NCI-H510A treated with DMSO at 0.1 percent for 48 hours (cell line): ENCODE data around the gene PCID2.
A peak's percentile ranks its signal among the peaks of the same experiment; 100 is the strongest.

Source experiments
- DNase-seq: peaks from one replicate; lab custom pipeline; 2025; lab: John Stamatoyannopoulos, UW

The PCID2 gene

GRCh38 chr13:113219256-113219940 is 10.9 kb upstream of the PCID2 start:
- DNase-seq = no peak

DNA sequence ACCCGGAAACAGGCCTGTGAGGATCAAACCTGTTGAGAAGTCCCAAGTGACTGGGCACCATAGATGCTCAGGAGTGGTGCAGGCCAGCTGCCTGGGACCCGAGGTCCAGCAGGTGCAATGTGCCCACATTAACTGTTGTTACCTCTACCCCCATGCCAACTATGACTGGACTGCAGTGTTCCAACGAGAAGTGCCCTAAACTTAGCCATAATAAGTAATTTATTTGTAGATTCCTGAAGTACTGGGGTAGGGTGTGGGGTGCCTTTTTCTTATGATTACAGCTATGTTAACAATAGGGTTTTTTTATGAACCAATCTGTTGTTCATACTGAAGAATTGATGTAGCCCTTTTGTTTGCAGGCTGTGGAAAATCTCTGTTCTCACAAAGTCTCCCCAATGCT is 10.1 kb upstream of the PCID2 start:
- DNase-seq = no peak

GRCh38 chr13:113216254-113217048 is 8.0 kb upstream of the PCID2 start:
- peak; percentile 80 for DNase-seq

DNA sequence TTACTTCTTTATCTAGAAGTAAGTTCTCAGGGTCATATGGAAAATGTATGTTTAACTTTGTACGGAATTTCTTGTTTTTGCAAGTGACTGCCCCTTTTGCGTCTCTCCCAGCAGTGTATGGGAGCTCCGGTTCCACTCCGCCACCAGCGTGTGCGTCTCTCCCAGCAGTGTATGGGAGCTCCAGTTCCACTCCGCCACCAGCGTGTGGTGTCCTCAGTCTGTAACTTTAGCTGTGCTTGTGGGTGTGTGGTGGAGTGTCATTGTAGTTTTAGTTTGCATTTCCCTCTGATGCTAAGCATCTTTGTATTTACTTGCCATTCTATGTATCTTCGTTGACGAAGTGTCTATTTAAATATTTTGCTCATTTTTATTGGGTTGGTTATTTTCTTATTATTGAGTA is 3.3 kb upstream of the PCID2 start:
- no peak for DNase-seq

GRCh38 chr13:113210833-113211232 is 2.4 kb upstream of the PCID2 start:
- no peak for DNase-seq

DNA sequence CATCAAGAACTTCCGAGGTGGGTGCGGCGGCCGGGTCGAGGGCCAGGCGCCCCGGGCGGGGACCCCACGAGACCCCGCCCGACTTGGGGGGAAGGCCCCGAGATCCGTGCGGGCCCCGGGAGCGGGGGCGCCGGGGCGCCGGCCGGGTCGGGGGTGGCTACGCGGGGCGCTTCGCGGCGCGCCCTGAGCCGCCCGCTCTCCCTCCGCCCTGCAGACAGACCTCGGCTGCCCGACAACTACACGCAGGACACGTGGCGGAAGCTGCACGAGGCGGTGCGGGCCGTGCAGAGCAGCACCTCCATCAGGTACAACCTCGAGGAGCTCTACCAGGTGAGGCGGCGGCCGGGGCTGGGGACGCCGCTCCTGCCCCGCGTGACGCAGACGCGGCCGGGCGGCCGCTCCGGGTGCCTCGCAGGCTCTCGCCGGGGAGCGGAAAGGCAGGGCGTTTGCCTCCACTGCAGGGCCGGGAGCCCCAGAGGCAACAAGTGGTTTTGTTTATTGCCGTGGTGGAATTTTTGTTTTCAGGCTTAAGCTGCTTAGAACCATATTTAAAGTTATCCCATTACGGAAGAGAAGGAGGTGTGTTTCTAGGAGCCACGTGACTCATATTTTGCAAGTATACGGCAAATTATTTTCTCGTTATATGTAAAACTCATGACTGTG is 1.4 kb upstream of the PCID2 start:
- no peak for DNase-seq

GRCh38 chr13:113209336-113209758 is 878 bp upstream of the PCID2 start, which contains the start of gene CUL4A:
Gene CUL4A (plus strand): TSS chr13:113209613. CDS start chr13:113209628, 15 bp downstream.
- peak; percentile 46 for DNase-seq

DNA sequence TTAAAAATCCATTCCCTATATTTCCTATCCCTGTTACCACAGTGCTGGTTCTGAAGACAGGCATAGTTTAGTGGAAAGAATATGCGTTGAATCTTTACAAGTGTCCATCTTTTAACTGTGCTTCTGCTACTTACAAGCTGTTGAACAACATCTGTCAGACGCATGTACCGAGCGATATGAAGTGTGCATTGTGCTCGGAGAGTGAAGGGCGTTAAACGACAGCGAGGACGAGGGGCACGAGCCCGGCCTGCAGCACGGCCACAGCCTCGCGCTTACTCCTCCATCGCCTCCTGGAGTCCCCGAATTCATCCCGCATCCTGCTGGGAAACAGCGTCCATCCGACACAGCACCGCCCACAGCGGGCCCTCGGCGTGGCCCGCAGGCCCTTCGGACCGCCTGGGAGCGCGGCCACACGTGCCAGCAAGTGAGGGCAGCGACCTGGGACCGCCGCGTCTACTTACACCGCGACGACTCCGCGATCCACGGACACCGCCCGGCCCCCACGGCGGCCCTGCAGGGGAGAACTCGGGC is 514 bp downstream of the PCID2 start:
- no peak for DNase-seq

DNA sequence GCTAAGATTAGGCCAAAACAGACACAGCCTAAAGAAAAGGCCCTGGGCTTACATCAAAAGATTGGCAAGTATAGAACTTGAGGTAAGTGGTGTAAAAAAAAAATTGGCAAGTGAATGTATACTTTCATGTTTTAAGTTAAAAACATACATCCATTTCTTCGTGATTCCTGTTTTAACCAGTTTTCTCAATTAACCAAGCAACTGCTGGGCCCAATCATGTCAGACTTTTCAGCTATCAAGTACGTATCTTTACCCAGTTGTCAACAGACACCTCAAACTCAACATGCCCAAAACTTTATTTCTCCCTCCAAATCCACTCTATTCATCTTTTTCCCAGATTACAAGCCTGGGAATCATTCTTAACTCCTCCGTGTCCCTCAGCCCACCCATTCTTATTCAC is 1.0 kb downstream of the PCID2 start:
- no peak for DNase-seq

GRCh38 chr13:113205428-113205931 is 3.0 kb downstream of the PCID2 start:
- DNase-seq = no peak

DNA sequence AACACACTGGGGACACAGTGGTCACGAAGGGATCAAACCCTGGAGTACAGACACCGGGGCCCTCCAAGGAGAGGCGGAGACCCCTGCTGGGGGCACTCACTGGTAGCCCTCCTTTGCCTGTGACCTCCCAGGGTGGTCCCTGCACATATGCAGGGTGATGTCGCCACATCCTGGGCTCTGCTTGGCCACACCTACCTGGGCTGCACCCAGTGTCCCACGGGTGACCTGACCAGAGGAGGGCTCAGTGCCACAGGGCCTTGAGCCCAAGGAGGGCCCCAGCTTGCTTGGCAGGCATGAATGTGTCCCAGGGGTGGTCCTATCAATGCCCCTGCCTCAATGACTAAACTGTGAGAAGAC is 4.1 kb downstream of the PCID2 start:
- DNase-seq = no peak

GRCh38 chr13:113203507-113204377 is 4.7 kb downstream of the PCID2 start:
- DNase-seq = no peak

DNA sequence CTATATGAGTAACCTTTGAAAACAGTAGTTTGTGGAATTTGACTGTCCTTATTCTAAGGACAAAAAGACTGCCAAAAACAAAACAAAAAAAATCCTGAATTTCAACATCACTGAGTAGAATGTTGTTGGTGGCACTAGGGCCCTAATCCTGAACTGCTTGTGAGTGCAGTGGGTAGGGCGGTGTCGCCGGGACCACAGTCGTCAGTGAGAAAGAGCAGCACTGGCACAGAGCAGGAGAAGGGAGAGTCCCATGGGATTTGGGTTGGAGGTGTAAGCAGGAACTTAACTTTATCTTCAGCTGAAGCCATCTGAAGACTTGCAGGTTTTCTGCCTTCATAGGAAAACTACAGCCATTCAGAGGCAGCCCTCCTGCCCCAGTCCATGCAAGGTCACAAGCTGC is 5.6 kb downstream of the PCID2 start:
- no peak for DNase-seq

- no peak for DNase-seq
Measured at GRCh38 chr13:113201815-113202214, 6.7 kb downstream of the PCID2 start.

DNA sequence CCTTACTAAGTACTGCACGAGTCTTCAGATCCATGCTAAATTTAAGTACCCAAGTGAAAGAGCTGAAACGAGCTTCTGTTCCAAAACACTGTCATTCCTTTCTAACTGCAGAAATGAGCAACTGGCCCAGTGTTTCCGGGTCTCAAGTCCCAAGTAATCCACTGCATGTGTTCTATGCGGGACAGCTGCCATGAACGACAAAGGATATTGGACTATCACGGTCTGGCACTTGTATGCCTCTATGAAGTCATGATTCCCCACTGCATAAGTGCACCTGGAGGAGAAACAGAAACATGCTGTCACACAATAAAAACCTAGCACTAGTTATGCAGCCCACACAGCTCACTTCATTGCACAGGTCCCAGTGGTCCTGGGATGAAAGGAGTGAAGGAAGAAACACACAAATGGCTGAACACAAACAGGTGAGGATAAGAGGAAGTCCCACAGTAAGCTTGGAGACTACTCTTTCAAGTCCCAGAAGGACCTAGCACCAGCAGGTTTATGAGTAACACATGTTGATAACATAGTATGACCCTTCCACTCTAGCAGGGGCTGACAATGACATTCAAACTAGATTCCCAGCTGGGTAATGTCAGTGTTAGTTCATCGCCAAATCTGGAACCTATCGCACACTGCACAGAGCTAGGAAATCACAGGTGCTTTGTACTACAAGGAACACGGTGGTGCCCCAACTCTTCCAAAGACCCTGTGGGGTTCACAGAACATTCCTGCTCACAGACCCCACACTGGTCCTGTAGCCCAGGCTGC is 11.3 kb downstream of the PCID2 start:
- DNase-seq = no peak

DNA sequence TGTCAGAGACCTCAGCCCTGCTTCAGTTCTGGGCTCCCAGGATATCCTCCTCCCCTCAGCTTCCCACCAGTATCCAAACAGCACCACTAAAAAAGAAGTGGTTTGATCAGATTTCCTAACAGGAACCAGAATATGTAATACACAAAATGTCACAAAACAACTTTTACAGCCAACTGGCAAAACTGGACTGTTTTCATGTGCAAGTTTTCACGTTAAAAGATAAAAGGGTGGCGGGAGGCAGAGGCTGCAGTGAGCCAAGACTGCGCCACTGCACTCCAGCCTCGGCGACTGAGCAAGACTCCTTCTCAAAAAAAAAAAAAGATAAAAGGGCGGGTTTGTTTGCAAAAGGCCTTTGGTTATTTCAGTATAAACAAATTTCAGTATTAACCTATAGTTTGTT is 13.1 kb downstream of the PCID2 start:
- no peak for DNase-seq

DNA sequence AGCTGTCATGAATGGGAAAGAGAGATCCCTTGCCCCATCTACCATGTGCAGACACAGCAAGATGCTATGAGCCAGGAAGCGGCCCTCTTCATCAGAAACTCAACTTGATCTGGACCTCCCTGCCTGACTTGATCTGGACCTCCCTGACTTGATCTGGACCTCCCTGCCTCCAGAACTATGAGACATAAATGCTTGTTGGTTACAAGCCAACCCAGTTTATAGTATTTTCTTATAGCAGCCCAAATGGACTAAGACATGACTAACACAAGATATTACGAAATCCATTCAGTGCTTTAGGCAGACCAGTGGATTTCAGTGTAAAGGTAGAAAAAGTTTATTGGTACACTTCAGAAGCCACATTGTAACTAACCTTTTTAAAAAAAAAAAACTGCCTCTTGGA is 15.6 kb downstream of the PCID2 start:
- DNase-seq = no peak

GRCh38 chr13:113192279-113192678 is 16.2 kb downstream of the PCID2 start:
- no peak for DNase-seq

GRCh38 chr13:113190181-113190580 is 18.3 kb downstream of the PCID2 start:
- no peak for DNase-seq

DNA sequence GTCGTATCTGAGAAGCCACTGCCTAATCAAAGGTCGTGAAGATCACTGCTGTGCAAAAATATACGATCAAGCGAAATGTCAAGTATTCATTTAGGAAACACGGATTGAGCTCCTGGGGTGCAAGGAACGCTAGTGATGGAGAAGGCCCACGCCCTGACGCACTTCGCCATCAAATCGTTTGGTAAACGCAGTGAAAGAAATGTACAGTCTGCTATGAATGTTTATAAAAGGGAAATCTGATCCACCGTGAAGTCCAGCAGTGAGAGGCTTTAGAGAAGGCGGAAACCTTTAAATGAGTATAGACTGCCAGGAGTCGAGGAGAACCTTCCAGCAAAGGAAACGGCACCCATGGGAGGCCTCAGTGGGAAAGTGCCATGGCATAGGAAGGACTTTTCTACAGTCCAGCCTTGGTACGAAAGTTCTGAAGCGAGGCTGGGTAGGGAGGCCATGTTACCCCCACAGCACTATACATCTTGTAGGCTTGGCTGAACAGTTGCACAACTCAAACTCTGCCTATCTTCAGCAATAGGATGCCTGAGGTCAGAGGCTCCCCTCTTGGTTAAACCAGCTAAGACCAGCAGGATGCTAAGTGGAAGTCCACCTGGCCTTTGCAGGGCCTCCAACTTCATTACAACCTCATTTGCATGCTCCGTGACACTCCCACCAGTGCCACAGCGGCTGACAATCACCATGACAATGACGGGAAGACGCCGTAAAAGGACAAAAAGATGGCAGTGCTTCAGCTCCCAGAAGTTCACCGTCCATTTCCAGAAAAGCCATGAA is 20.4 kb downstream of the PCID2 start:
- peak; percentile 7 for DNase-seq
